Nephron progenitor cell (in vitro differentiated cells): ENCODE measurements around the gene MEIOC.

Source experiments
- DNase-seq: peaks from one replicate; pipeline ENCODE4 v3.0.0; 2021
- H3K27ac Mint-ChIP-seq: 2 replicates; pipeline ENCODE4 v1.8.0; 2021; ENCODE audit warnings: mild to moderate bottlenecking, moderate library complexity, mixed read lengths
- H3K27me3 Mint-ChIP-seq: 2 replicates; pipeline ENCODE4 v1.8.0; 2021; ENCODE audit warnings: mild to moderate bottlenecking, low read depth, mixed read lengths; ENCODE audit not compliant: poor library complexity
- H3K36me3 Mint-ChIP-seq: 2 replicates; pipeline ENCODE4 v1.8.0; 2021; ENCODE audit warnings: low read depth, mixed read lengths
- H3K4me1 Mint-ChIP-seq: 2 replicates; pipeline ENCODE4 v1.8.0; 2021; ENCODE audit warnings: mixed read lengths
- H3K4me3 Mint-ChIP-seq: 2 replicates; pipeline ENCODE4 v1.8.0; 2021; ENCODE audit warnings: mild to moderate bottlenecking, moderate library complexity, mixed read lengths
- H3K9me3 Mint-ChIP-seq: 2 replicates; pipeline ENCODE4 v1.8.0; 2021; ENCODE audit warnings: mild to moderate bottlenecking, moderate library complexity, mixed read lengths
- TF ChIP-seq, protein P1 (sequence below): fragments of 200-600 bp; sonication (generic); IDR thresholded peaks from 2 replicates; pipeline ENCODE4 v1.5.0; 2021; ENCODE audit warnings: antibody characterized with exemption

Gene MEIOC

DNA sequence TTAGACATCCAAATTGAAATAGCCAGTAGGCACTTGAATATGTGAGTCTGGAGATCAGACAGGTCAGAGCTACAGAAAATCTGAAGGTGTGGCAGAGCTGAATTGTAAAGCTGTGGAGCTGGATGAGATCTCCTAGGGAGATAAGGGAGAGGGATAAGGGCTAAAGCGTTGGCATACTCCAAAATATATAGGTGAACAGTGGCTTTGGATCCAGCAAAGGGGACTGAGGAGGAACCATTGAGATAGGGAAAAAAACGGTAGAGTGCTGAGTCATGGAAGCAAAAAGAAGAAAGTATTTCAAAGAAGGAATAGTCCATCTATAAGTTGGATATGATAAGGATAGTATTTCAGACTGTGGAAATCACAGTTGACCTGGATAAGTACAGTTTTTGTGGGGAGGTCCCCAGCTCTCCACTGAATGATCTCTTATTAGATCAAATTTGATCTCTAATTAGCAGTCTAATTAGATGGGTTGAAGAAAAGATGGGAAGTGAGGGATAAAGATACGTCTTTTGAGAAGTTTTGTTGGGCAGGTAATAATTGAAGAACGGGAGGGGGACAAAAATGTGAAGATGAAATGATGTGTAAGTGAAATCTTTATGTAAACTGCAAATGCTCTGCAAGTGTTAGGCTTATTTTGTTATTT lies 51.6 kb downstream of the MEIOC start:
- no peak overlapping the region for H3K4me3 Mint-ChIP-seq
- peaks cover 5% of the 10 kb centered on the region for H3K36me3 Mint-ChIP-seq
- H3K9me3 Mint-ChIP-seq = no peaks in the 10 kb centered on the region
- TF ChIP-seq, protein P1, sequence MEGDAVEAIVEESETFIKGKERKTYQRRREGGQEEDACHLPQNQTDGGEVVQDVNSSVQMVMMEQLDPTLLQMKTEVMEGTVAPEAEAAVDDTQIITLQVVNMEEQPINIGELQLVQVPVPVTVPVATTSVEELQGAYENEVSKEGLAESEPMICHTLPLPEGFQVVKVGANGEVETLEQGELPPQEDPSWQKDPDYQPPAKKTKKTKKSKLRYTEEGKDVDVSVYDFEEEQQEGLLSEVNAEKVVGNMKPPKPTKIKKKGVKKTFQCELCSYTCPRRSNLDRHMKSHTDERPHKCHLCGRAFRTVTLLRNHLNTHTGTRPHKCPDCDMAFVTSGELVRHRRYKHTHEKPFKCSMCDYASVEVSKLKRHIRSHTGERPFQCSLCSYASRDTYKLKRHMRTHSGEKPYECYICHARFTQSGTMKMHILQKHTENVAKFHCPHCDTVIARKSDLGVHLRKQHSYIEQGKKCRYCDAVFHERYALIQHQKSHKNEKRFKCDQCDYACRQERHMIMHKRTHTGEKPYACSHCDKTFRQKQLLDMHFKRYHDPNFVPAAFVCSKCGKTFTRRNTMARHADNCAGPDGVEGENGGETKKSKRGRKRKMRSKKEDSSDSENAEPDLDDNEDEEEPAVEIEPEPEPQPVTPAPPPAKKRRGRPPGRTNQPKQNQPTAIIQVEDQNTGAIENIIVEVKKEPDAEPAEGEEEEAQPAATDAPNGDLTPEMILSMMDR = no peak
- no peaks in the 10 kb centered on the region for H3K4me1 Mint-ChIP-seq
- H3K27ac Mint-ChIP-seq = no peak overlapping the region
- DNase-seq = no peak
- peaks cover 19% of the 10 kb centered on the region for H3K27me3 Mint-ChIP-seq

DNA sequence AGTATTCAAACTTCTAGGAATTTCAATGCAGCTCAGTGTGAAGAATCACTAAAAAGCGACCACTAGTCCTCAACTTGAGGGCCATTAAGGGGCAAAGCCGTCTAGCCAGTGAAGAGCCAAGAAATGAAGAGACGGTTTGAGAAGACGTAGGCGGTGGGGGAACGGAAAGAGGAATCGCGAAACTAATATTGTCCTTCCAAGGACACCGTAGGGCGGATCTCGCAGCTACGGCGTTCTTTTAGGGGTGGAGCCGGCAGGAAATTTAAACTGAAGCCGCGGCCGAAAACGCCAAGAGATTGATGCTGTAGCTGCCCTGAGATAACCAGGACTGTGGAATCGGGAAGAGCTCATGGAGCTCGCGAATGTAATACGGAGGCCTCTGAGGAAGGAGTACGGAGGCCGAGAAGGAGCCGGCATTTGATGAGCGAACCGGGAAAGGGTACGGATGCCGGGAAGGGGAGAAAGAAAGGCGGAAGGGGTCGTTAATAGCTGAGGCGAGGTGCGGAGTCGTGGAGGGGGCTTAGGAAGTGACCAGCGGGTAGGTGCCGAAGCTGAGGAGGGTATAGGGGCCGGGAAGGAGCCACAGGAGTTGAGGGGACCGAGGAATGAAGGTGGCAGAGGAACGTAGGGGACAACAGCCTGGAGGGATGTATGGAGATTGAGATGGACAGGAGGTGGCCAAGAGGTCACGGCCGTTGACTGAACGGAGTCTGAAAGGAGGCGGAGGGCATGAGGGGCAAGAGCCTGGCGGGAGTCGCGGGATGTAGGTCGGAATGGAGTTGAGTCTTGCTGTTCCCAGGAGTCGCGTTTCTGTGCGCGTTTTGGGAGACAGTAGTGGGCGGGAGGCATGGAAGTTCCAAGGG lies 52.4 kb downstream of the MEIOC start, which contains the start of gene DBF4B:
Gene DBF4B (plus strand): TSS at position 265 of the 863 bp plus-strand sequence. CDS start 156 bp downstream, at position 421.
- peaks cover 19% of the 10 kb centered on the region for H3K27me3 Mint-ChIP-seq
- H3K36me3 Mint-ChIP-seq = peaks cover 8% of the 10 kb centered on the region
- DNase-seq = peak; percentile 82
- no peak within 1 kb of the TSS for H3K27ac Mint-ChIP-seq
- no peaks in the 10 kb centered on the region for H3K4me1 Mint-ChIP-seq
- TF ChIP-seq, protein P1 = no peak
- no peaks in the 10 kb centered on the region for H3K9me3 Mint-ChIP-seq
- H3K4me3 Mint-ChIP-seq = no peak within 1 kb of the TSS

DNA sequence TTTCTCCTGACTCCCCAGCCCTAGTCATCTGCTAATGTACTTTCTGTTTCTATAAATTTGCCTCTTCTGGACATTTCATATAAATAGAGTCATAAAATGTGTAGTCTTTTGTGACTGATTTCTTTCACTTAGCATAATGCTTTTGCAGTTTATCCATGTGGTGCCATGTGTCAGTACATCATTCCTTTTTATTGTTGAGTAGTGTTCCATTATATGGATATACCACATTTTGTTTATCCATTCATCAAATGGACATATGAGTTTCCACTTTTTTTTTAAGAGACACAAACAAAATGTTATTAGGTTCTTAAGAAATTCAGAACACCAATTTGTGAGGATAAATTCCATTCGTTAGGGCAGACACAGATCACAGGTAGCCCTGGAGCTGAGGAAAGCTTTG lies 63.2 kb downstream of the MEIOC start:
- TF ChIP-seq, protein P1 = no peak
- Mint-ChIP-seq H3K4me1 (no peaks in the 10 kb centered on the region), H3K4me3 (no peak overlapping the region), H3K9me3 (peaks cover 5% of the 10 kb centered on the region), H3K27me3 (no peaks in the 10 kb centered on the region), H3K27ac (no peak overlapping the region), H3K36me3 (peaks cover 81% of the 10 kb centered on the region)
- DNase-seq = no peak

DNA sequence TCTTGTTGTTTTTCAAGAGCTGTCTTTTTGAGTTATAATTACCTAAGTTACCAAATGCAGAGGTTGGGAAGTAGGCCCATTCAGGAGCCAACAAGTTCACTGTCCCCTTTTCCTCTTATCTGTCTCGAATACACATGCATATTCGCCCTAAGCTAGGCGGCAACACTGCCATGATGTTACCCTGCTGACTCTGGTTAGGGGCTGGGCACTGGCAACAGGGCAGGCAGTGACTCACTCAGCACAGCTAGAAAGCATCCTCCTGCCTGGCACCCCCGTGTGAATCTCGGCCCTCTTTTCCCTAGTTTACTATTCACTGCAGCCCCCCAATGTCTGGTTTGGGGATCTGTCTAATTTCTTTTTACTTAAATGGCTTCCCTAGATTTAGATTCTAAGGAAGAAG lies 66.0 kb downstream of the MEIOC start:
- H3K4me1 Mint-ChIP-seq = no peaks in the 10 kb centered on the region
- no peak for DNase-seq
- no peak overlapping the region for H3K27ac Mint-ChIP-seq
- TF ChIP-seq, protein P1 = no peak
- H3K9me3 Mint-ChIP-seq = peaks cover 5% of the 10 kb centered on the region
- no peak overlapping the region for H3K4me3 Mint-ChIP-seq
- H3K27me3 Mint-ChIP-seq = no peaks in the 10 kb centered on the region
- H3K36me3 Mint-ChIP-seq = peaks cover 65% of the 10 kb centered on the region
